K562 (cell line): ENCODE results near the gene INPP5D. TPM values are rescaled to one million over a fixed set of nuclear protein-coding genes. Genes with fewer than 3 reads are reported as not detected.

Source experiments
- ARID1B ChIP-seq: fragments of 450-650 bp; IDR thresholded peaks from 2 replicates; pipeline ENCODE4 v1.6.1; 2016; ENCODE audit warnings: antibody characterized with exemption, mild to moderate bottlenecking, inconsistent platforms
- ASH1L ChIP-seq: fragments of 450-650 bp; IDR thresholded peaks from 2 replicates; pipeline ENCODE4 v1.6.1; 2018; ENCODE audit warnings: borderline replicate concordance, mild to moderate bottlenecking, low read depth; ENCODE audit not compliant: partially characterized antibody
- GABPB1 ChIP-seq: sonication (generic); formaldehyde crosslinking; IDR thresholded peaks from 2 replicates; pipeline ENCODE4 v1.8.0; 2022; ENCODE audit warnings: mild to moderate bottlenecking, missing genetic modification reagents
- GTF3C2 ChIP-seq: IDR thresholded peaks from 3 replicates; pipeline ENCODE4 v1.6.1; 2011; ENCODE audit warnings: borderline replicate concordance, mild to moderate bottlenecking, moderate library complexity; ENCODE audit not compliant: insufficient read length; ENCODE audit errors: extremely low read depth
- HDAC3 ChIP-seq: fragments of 450-650 bp; IDR thresholded peaks from 2 replicates; pipeline ENCODE4 v1.6.1; 2018; ENCODE audit warnings: borderline replicate concordance, mild to moderate bottlenecking, moderate library complexity; ENCODE audit not compliant: partially characterized antibody
- KDM5B ChIP-seq: fragments of 200-600 bp; sonication (generic); IDR thresholded peaks from 2 replicates; pipeline ENCODE4 v1.6.1; 2012; ENCODE audit warnings: low read depth, mild to moderate bottlenecking, moderate library complexity, low read length, control low read depth, inconsistent platforms; ENCODE audit not compliant: insufficient replicate concordance
- THAP12 ChIP-seq: fragments of 250-450 bp; sonication (Bioruptor Pico); IDR thresholded peaks from 2 replicates; pipeline ENCODE4 v1.9.0; 2021; ENCODE audit warnings: mild to moderate bottlenecking, inconsistent platforms
- ZNF274 ChIP-seq: IDR thresholded peaks from 2 replicates; pipeline ENCODE4 v1.6.1; 2011; ENCODE audit warnings: low read depth, mild to moderate bottlenecking, low read length, moderate library complexity, borderline replicate concordance
- ZNF668 ChIP-seq: fragments of 250-450 bp; sonication (Bioruptor Pico); IDR thresholded peaks from 2 replicates; pipeline ENCODE4 v1.8.0; 2022; ENCODE audit warnings: mild to moderate bottlenecking, inconsistent platforms
- polyA plus RNA-seq, 8 experiments: library from polyadenylated mRNA; depleted of rRNA in 4 of 8; stranded (reverse) in 5 of 8; unstranded in 3 of 8; fragments of >200 nt; fragmentation: Nextera tagmentation in 2 of 8; fragmentation: Illumina TruSeq in 1 of 8; extraction: Ambion mirVana in 2 of 8; extraction: Trizol in 1 of 8; gene quantifications; 2 replicates each; pipeline versions ENCODE4 v1.2.1 to v1.2.3, GENCODE V29; 2011 to 2014; ENCODE audit warnings: inconsistent platforms in 1 of 8, missing spikeins in 1 of 8
- total RNA-seq, 7 experiments: library from RNA; depleted of rRNA in 6 of 7; stranded (reverse); fragments of >200 nt in 6 of 7; fragmentation: Illumina TruSeq in 2 of 7; extraction: Trizol in 2 of 7; gene quantifications; 2 replicates each; pipeline versions ENCODE4 v1.2.1 to v1.2.3, GENCODE V29; 2011 to 2021; ENCODE audit warnings: low replicate concordance in 1 of 7
- TF ChIP-seq, protein P1 (sequence below): fragments of 450-650 bp; IDR thresholded peaks from 2 replicates; pipeline ENCODE4 v1.6.1; 2017; ENCODE audit warnings: antibody characterized with exemption, mild to moderate bottlenecking

Gene INPP5D
- total and polyA plus RNA-seq, 9 of the 15 experiments (the other 6 are each of a cell fraction or from before 2014, with no cell fraction given): 0.55 to 6.2 (median 2.2) TPM

DNA sequence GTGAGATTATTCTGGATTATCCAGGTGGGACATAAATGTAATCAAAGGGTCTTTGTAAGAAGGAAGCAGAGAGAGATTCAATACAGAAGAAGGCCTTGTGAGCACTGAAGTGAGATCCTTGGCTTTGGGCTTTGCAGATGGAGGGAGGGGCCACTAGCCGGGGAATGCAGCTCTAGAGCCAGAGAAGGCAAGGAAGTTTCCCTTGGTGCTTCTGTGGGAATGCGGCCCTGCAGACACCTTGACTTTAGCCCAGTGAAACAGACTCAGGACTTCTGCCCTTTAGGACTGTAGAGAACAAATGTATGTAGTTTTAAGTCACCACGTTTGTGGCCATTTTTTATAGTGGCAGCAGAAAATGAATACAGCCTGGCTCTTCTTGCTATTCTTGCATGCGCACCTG lies 19.6 kb upstream of the INPP5D start (continued):
- TF ChIP-seq ZNF668 (no peak), ASH1L (no peak), THAP12 (CRISPR knock-in tag) (no peak), GTF3C2 (no peak), KDM5B (no peak), ARID1B (no peak), GABPB1 (no peak), ZNF274 (no peak), HDAC3 (no peak)
- TF ChIP-seq, protein P1, sequence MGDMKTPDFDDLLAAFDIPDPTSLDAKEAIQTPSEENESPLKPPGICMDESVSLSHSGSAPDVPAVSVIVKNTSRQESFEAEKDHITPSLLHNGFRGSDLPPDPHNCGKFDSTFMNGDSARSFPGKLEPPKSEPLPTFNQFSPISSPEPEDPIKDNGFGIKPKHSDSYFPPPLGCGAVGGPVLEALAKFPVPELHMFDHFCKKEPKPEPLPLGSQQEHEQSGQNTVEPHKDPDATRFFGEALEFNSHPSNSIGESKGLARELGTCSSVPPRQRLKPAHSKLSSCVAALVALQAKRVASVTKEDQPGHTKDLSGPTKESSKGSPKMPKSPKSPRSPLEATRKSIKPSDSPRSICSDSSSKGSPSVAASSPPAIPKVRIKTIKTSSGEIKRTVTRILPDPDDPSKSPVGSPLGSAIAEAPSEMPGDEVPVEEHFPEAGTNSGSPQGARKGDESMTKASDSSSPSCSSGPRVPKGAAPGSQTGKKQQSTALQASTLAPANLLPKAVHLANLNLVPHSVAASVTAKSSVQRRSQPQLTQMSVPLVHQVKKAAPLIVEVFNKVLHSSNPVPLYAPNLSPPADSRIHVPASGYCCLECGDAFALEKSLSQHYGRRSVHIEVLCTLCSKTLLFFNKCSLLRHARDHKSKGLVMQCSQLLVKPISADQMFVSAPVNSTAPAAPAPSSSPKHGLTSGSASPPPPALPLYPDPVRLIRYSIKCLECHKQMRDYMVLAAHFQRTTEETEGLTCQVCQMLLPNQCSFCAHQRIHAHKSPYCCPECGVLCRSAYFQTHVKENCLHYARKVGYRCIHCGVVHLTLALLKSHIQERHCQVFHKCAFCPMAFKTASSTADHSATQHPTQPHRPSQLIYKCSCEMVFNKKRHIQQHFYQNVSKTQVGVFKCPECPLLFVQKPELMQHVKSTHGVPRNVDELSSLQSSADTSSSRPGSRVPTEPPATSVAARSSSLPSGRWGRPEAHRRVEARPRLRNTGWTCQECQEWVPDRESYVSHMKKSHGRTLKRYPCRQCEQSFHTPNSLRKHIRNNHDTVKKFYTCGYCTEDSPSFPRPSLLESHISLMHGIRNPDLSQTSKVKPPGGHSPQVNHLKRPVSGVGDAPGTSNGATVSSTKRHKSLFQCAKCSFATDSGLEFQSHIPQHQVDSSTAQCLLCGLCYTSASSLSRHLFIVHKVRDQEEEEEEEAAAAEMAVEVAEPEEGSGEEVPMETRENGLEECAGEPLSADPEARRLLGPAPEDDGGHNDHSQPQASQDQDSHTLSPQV: no peak
